Stimulated activated CD8-positive, alpha-beta memory T cell treated with anti-CD3 and anti-CD28 coated beads, Interleukin-12 subunit alpha, Interleukin-12 subunit beta, amount 100 ng/mL, for 4 hours (primary cell): ENCODE data around the gene TTC33.
"Not testable (repeated sequence)": the region's sequence is repeated elsewhere in the genome, so short reads cannot be mapped to it uniquely, and the experiment has no call there.

Experiments
- DNase-seq: peaks from one replicate; pipeline ENCODE4 v3.0.0-alpha.2; 2020; ENCODE audit warnings: low read depth

The TTC33 gene

GRCh38 chr5:40607202-40607601 lies 148.6 kb downstream of the TTC33 start:
- no peak for DNase-seq

DNA sequence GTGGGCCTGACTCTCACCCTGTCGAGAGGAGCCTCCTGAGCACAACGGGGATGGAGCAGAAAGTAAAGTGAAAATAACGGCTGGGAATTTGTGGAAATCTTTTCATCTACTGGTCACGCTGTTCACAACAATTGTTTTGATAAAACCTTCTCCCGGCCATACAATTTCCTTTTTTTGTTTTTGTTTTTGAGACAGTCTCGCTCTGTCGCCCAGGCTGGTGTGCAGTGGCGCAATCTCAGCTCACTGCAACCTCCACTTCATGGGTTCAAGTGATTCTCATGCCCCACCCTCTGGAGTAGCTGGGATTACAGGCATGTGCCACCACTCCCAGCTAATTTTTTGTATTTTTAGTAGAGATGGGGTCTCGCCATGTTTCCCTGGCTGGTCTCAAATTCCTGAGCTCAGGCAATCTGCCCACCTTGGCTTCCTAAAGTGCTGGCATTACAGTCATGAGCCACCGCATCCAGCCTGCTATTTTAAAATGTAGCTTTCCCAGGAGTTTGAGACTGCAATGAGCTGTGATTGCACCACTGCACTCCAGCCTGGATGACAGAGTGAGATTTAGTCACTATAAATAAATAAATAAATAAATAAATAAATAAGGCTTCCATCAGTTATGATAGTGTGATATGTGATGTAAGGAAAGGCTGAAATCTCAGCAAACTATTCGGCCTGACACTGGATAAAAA lies 149.5 kb downstream of the TTC33 start:
- DNase-seq = no peak

GRCh38 chr5:40605295-40605958 lies 150.3 kb downstream of the TTC33 start:
- DNase-seq = no peak

DNA sequence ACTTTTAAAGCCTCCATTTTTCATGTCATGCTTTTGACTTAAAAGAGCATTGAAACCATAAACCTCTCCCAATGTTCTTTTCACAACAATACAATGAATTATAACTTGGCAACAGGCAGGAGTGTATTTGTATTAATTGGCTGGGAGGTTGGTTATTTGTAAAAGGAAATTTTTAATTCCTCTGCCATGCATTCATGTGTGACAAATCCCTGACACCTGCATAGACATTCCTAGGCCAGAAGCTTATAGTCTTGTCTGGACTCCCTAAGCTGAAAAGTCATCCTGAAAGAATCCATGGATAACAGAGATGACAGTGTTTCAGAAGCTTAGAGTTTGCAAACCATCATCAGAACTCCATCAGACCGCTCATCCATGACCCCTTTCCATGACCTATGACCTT lies 152.4 kb downstream of the TTC33 start:
- no peak for DNase-seq

GRCh38 chr5:40601198-40601868 lies 154.4 kb downstream of the TTC33 start:
- no peak for DNase-seq

GRCh38 chr5:40600383-40600782 lies 155.4 kb downstream of the TTC33 start:
- DNase-seq = no peak

GRCh38 chr5:40599676-40600075 lies 156.1 kb downstream of the TTC33 start:
- DNase-seq = no peak

- DNase-seq = no peak
Observed at GRCh38 chr5:40594811-40595210, 160.9 kb downstream of the TTC33 start.

- not testable (repeated sequence) for DNase-seq
Observed at GRCh38 chr5:40591727-40592396, 163.9 kb downstream of the TTC33 start.

- DNase-seq = no peak
Observed at GRCh38 chr5:40587376-40587775, 168.4 kb downstream of the TTC33 start.

- no peak for DNase-seq
Observed at GRCh38 chr5:40585537-40586267, 170.1 kb downstream of the TTC33 start.

GRCh38 chr5:40584054-40584453 lies 171.7 kb downstream of the TTC33 start:
- no peak for DNase-seq

DNA sequence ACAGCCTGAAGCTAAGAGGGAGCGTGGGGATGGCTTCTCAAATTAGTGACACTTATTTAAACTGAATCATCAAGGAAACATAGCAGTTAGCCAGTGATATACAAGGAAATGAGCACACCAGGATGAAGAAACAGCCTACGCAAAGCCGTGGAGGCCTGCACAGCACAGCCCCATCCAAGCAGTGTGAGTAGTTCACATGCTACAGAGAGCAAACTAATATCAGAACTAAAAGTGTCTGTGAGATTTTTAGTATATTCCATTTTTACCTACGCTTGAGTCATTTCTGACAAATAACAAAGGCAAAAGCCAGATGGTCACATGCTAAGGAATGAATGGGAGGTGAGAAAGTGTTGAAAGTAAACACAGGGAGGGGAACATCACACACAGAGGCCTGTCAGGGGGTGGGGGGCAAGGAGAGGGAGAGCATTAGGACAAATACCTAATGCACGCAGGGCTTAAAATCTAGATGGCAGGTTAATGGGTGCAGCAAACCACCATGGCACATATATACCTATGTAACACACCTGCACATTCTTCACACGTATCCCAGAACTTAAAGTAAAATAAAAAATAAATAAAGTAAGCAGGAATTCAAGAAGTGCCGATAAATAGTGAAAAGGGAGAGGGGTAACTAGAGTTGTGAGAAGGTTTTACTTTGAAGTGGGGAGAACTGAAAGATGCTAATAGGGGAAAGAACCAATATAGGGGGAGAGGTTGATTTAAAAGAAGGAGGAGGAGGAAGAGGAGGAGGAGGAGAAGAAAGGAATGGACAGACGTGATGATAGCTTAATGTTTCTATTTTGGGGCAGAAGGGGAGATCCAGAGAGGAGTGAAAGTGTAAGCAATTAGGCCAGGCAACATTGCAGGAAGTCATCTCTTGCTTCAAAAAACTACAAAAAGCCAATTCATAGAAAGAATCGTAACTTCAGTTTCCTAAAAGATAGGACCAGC lies 177.0 kb downstream of the TTC33 start:
- DNase-seq = no peak

DNA sequence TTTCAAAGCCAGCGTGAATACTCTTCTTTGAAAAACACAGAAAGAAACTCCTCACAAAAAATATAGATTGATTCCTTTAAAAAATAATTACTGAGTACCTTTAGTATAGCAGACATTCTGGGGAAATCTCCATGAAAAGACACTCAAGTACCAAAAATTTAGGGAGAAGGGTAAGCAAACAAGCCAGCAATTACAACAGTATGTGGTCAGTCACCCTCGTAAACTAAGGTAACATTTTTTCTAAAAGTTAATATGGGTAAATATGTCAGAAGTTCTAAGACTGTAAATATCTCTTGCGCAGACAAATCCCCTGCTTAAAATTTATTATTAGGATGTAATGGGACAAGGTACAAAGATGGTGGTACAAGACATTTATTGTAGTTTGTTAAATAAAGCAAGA lies 178.0 kb downstream of the TTC33 start:
- DNase-seq = no peak

DNA sequence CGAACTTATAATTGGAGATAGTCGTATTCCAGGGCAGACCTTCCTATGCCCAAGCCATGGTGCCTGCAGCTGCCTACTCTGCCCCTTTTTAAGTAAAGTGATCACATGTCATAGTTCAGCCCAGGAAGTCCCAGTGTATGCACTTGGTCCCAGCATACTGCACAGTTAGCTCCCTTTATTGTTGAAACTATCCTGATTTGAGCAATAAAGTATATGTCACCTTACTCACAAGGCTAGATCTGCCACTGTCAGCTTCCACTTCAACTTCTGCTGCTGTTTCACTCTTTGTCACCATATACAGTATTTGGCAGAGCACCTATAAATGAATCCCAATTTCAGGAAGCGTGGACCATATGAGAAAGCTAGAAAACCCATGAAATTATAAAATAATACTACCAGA lies 179.8 kb downstream of the TTC33 start:
- no peak for DNase-seq

DNA sequence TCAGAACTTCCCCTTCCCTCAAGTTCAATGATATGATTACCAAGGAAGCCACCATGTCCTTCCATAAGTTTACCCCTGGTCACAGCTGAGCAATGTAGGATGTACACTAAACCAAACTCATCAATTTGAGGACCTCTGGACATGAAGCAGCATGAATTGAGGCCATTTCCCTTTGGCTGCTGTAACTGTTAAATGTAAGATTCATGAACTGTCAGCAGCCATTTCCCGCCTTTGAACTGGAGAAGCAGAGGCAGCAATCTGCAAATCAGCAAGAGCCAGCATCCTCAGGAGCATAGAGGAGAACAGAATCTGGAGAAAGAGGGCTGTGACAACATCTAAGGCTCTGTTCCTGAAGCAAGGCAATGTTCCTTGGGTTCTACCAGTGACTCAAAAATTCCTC lies 180.3 kb downstream of the TTC33 start:
- no peak for DNase-seq

GRCh38 chr5:40572937-40573336 lies 182.8 kb downstream of the TTC33 start:
- no peak for DNase-seq

- DNase-seq = no peak
Observed at GRCh38 chr5:40572391-40572790, 183.4 kb downstream of the TTC33 start.

GRCh38 chr5:40571729-40572128 lies 184.0 kb downstream of the TTC33 start:
- no peak for DNase-seq

DNA sequence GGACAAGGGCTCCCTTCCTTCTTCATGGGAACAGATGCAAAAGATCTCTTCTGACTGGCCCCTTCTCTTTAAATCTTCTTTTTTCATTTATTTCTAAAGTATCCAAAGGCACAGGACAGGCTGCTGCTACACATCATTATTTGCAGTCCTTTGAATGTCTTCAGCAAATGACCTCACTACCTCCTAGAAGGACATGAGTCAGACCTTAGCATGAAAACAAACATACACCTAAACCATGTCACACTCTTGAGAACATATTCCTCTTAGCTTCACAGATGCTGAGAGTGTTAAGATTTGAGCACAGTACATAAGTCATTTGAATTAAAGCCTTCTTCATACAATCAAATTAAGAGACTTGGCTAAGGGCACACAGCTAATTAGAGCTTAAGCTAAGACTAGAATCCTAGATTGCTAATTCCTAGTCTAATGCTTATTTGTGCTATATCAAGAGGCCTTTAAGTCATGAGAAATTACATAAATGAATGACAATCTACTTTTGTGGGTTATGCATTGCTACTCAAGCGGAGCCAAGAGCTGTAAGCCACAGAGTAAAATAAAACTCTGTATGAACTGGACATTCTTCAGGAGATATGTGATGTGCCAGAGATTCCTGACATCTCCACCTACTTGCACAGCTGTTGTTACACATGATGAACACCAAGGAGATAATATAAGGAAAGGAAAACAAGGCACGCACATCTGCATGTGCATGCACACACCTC lies 185.2 kb downstream of the TTC33 start:
- no peak for DNase-seq
